ENCODE measurements around the gene TERT.

TERT gene

DNA sequence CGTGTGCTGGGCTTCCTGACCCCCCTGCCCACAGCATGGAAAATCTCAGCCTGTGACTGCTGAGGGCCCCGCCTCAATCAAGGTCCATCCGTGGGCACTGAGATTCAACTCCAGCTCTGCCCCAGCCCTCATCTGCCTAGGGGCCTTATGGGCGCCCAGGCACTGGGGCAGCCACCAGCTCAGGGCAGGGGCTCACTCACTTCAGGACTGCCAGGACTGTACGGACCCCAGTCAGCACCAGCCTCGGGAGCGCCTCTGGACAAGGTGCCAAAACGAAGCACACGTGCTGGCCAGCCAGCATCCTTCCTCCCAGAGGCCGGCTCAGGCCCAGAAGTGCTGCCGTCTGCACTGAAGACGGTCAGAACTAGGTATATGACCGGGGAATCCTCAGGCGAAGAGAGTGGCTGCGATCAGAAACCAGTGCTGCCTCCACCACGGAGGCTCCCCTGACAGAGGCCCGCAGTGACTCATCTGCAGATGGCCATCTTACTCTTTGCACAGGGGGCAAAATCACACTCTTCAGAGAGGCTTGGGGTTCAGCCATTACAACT is 30.4 kb upstream of the TERT start:
- H3K36me3 ChIP-seq (ENCODE audit: control insufficient read depth in 2 of 2, insufficient read depth in 2 of 2, low read length in 2 of 2), result peaks cover 40 to 60% of the 10 kb centered on the region in 2 donors

DNA sequence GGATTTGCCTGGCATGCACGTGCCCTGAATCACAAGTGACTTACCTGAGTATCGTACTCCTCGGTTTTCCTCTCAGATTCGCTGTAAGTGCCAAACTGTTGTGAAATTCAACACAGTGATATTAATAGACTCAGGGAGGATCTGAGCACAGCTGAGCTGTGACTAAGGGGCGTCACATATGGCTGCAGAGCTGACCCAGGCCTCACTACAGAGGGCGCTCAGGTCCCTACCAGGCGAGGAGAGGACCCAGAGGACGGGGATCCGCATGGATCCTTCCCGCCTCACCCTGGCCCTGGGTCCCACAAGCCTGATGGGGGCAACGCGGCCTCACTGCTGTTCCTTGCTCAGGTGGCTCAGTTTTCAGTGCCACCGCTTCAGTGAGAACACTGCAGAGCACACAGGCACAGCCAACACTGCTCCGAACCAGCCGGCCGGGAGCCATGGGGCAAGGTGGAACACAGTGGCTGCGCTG is 29.9 kb upstream of the TERT start:
- Histone ChIP-seq H3K36me3 (ENCODE audit: control insufficient read depth in 2 of 2, insufficient read depth in 2 of 2, low read length in 2 of 2) (peaks cover 42 to 60% of the 10 kb centered on the region in 2 donors), H3K9ac (ENCODE audit: low read depth in 1 of 2, low read length in 2 of 2) (no peak overlapping the region), H3K27ac (ENCODE audit: low read depth in 2 of 2, low read length in 2 of 2) (no peak overlapping the region)

More for the DNA sequence above, 30.4 kb upstream of the TERT start:
- H3K9me3 ChIP-seq (ENCODE audit: control insufficient read depth in 2 of 2, low read length in 2 of 2), result no peaks in the 10 kb centered on the region
- no peaks in the 10 kb centered on the region for H3K27me3 ChIP-seq (ENCODE audit: control insufficient read depth in 2 of 2, insufficient read depth in 2 of 2, low read length in 2 of 2)
- H3K9ac ChIP-seq (ENCODE audit: low read depth in 1 of 2, low read length in 2 of 2), result no peak overlapping the region
- no peak overlapping the region for H3K4me3 ChIP-seq (ENCODE audit: low read length in 2 of 2)
- no peak overlapping the region for H3K27ac ChIP-seq (ENCODE audit: low read depth in 2 of 2, low read length in 2 of 2)
- peaks cover 0 to 2% of the 10 kb centered on the region in 2 donors for H3K4me1 ChIP-seq (ENCODE audit: control insufficient read depth in 2 of 2, insufficient read depth in 2 of 2, low read length in 2 of 2)

DNA sequence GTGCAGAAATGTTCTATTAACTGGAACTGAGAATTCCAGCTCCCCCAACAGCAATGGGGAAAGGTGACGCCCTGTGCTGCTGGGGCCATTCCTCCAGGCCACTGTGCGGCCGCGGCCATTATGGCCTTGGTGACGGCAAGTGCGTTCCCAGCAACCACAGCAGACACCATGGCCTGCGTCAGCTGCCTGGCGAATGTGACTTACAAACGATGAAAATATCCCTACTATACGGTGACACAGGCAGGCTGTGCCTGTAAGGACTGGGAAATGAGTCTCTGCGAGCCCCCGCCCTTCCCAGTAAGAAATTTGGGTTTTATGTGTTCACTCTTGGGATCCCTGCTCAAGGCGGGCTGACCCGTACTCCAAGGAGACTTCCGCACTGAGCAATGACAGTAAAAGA is 29.4 kb upstream of the TERT start:
- peaks cover 46 to 64% of the 10 kb centered on the region in 2 donors for H3K36me3 ChIP-seq (ENCODE audit: control insufficient read depth in 2 of 2, insufficient read depth in 2 of 2, low read length in 2 of 2)
- H3K27ac ChIP-seq (ENCODE audit: low read depth in 2 of 2, low read length in 2 of 2), result no peak overlapping the region
- H3K9me3 ChIP-seq (ENCODE audit: control insufficient read depth in 2 of 2, low read length in 2 of 2), result no peaks in the 10 kb centered on the region

More for the DNA sequence above, 29.9 kb upstream of the TERT start:
- no peaks in the 10 kb centered on the region for H3K9me3 ChIP-seq (ENCODE audit: control insufficient read depth in 2 of 2, low read length in 2 of 2)
- no peaks in the 10 kb centered on the region for H3K27me3 ChIP-seq (ENCODE audit: control insufficient read depth in 2 of 2, insufficient read depth in 2 of 2, low read length in 2 of 2)
- no peaks in the 10 kb centered on the region for H3K4me1 ChIP-seq (ENCODE audit: control insufficient read depth in 2 of 2, insufficient read depth in 2 of 2, low read length in 2 of 2)
- no peak overlapping the region for H3K4me3 ChIP-seq (ENCODE audit: low read length in 2 of 2)

DNA sequence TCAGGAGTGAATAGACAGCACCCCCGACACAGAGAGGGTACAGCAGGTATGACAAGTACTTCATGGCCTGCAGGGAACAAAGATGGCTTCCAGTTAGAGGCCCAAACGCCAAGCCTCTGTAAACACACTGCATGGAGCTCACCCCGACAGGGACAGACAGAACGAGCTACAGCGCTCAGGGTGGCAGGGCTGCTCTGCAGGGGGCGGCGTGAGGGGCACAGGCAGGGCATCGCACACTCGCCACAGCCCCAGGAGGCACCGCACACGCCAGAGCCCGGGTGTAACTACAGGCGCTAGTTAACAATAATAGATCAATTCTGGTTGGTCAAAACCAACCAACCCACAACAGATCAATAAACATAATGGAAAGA is 28.9 kb upstream of the TERT start:
- Histone ChIP-seq H3K9me3 (ENCODE audit: control insufficient read depth in 2 of 2, low read length in 2 of 2) (no peaks in the 10 kb centered on the region), H3K4me1 (ENCODE audit: control insufficient read depth in 2 of 2, insufficient read depth in 2 of 2, low read length in 2 of 2) (no peaks in the 10 kb centered on the region), H3K36me3 (ENCODE audit: control insufficient read depth in 2 of 2, insufficient read depth in 2 of 2, low read length in 2 of 2) (peaks cover 50 to 65% of the 10 kb centered on the region in 2 donors), H3K4me3 (ENCODE audit: low read length in 2 of 2) (no peak overlapping the region), H3K9ac (ENCODE audit: low read depth in 1 of 2, low read length in 2 of 2) (no peak overlapping the region), H3K27ac (ENCODE audit: low read depth in 2 of 2, low read length in 2 of 2) (no peak overlapping the region), H3K27me3 (ENCODE audit: control insufficient read depth in 2 of 2, insufficient read depth in 2 of 2, low read length in 2 of 2) (no peaks in the 10 kb centered on the region)

More for the DNA sequence above, 29.4 kb upstream of the TERT start:
- H3K4me1 ChIP-seq (ENCODE audit: control insufficient read depth in 2 of 2, insufficient read depth in 2 of 2, low read length in 2 of 2), result no peaks in the 10 kb centered on the region
- H3K4me3 ChIP-seq (ENCODE audit: low read length in 2 of 2), result no peak overlapping the region
- no peaks in the 10 kb centered on the region for H3K27me3 ChIP-seq (ENCODE audit: control insufficient read depth in 2 of 2, insufficient read depth in 2 of 2, low read length in 2 of 2)
- no peak overlapping the region for H3K9ac ChIP-seq (ENCODE audit: low read depth in 1 of 2, low read length in 2 of 2)

DNA sequence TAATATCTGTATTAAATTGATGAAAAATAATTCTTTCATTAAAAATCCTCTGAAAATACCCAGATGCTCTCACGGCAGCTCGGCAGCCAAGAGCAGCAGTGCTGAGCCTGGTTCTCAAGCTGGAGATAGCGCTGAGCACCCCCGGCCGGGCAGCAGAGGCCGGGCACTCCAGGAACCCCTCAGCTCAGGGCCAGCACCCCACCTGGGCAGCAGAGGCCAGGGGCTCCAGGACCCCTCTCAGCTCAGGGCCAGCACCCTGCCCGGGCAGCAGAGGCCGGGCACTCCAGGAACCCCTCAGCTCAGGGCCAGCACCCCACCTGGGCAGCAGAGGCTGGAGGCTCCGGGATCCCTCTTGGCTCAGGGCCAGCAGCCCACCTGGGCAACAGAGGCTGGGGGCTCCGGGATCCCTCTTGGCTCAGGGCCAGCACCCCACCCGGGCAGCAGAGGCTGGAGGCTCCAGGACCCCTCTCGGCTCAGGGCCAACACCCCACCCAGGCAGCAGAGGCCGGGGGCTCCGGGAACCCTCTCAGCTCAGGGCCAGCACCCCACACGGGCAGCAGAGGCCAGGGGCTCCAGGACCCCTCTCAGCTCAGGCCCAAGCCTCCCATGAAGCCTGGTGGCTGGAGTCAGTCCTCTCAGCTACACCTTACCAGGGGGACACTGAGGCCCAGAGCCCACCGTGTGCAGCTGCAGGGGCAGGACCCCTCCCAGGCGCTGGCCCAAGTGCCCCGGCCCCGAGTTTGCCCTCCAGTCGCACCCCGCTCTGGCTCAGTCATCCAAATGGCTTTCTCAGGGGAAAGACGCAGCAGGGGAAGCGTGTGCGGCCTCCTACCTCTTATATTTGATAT is 28.3 kb upstream of the TERT start:
- Histone ChIP-seq H3K4me1 (ENCODE audit: control insufficient read depth in 2 of 2, insufficient read depth in 2 of 2, low read length in 2 of 2) (no peaks in the 10 kb centered on the region), H3K27ac (ENCODE audit: low read depth in 2 of 2, low read length in 2 of 2) (no peak overlapping the region), H3K9ac (ENCODE audit: low read depth in 1 of 2, low read length in 2 of 2) (no peak overlapping the region), H3K4me3 (ENCODE audit: low read length in 2 of 2) (no peak overlapping the region), H3K9me3 (ENCODE audit: control insufficient read depth in 2 of 2, low read length in 2 of 2) (no peaks in the 10 kb centered on the region), H3K36me3 (ENCODE audit: control insufficient read depth in 2 of 2, insufficient read depth in 2 of 2, low read length in 2 of 2) (peaks cover 55 to 71% of the 10 kb centered on the region in 2 donors), H3K27me3 (ENCODE audit: control insufficient read depth in 2 of 2, insufficient read depth in 2 of 2, low read length in 2 of 2) (no peaks in the 10 kb centered on the region)

DNA sequence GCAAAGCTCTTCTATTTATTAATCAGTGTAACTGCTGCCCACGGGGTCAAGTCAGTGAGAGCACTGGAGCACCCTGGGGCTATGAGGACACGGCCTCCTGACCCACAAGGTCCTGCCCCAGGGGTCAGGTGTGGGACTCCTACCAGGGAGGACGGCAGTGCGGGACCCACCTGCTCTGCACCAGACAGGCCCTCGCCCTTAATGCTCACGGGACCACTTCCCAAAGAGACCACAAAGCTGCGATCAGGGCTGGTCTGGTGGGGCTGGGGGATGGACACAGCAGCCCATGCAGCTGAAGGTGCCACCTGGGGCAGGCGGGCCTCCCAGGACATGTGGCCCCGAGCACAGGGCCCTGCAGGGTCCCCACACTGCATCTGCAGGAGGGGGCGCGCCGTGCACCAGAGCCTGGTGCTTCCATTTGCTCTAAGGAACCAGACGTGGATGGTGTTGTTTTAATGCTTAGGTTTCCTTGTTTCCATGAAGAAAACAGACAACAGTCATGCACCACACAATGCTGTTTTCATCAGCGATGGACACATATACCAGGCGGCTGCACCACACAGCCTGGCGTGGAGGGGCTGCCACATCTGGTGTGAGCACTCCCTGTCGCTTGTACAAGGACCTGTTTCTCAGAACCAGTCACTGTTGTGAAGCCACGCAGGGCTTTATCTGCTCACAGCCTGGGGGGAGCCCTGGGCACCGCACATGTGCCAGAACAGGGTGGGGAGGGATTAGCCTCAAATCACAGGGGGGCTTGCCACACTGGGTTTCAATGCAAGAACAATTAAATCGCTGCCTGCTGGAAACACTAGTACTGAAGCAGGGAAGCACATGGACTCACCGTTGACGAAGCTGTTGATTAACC is 27.4 kb upstream of the TERT start:
- H3K27ac ChIP-seq (ENCODE audit: low read depth in 2 of 2, low read length in 2 of 2), result no peak overlapping the region
- H3K27me3 ChIP-seq (ENCODE audit: control insufficient read depth in 2 of 2, insufficient read depth in 2 of 2, low read length in 2 of 2), result no peaks in the 10 kb centered on the region
- peaks cover 60 to 75% of the 10 kb centered on the region in 2 donors for H3K36me3 ChIP-seq (ENCODE audit: control insufficient read depth in 2 of 2, insufficient read depth in 2 of 2, low read length in 2 of 2)
- no peak overlapping the region for H3K4me3 ChIP-seq (ENCODE audit: low read length in 2 of 2)
- peaks cover 0 to 3% of the 10 kb centered on the region in 2 donors for H3K4me1 ChIP-seq (ENCODE audit: control insufficient read depth in 2 of 2, insufficient read depth in 2 of 2, low read length in 2 of 2)
- H3K9me3 ChIP-seq (ENCODE audit: control insufficient read depth in 2 of 2, low read length in 2 of 2), result no peaks in the 10 kb centered on the region
- H3K9ac ChIP-seq (ENCODE audit: low read depth in 1 of 2, low read length in 2 of 2), result no peak overlapping the region

DNA sequence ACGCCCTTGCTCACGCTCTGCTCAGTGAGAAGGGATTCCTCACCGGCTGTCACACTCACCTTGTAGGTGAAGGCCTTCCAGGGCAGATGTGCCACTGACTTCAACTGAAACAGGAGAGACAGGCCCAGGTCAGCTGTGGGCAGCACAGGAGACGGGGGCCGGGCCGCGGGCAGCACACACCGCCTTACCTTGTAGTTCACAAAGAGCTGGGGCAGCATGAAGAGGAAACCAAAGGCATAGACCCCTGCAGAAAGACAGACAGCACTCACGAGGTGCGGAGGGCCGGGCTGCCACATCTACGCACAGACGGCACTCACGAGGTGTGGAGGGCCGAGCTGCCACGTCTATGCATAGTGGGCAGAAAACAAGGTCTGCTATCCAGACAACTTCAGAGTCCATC is 26.7 kb upstream of the TERT start:
- Histone ChIP-seq H3K27me3 (ENCODE audit: control insufficient read depth in 2 of 2, insufficient read depth in 2 of 2, low read length in 2 of 2) (no peaks in the 10 kb centered on the region), H3K9me3 (ENCODE audit: control insufficient read depth in 2 of 2, low read length in 2 of 2) (no peaks in the 10 kb centered on the region), H3K4me3 (ENCODE audit: low read length in 2 of 2) (no peak overlapping the region), H3K36me3 (ENCODE audit: control insufficient read depth in 2 of 2, insufficient read depth in 2 of 2, low read length in 2 of 2) (peaks cover 60 to 74% of the 10 kb centered on the region in 2 donors), H3K9ac (ENCODE audit: low read depth in 1 of 2, low read length in 2 of 2) (no peak overlapping the region), H3K4me1 (ENCODE audit: control insufficient read depth in 2 of 2, insufficient read depth in 2 of 2, low read length in 2 of 2) (peaks cover 5 to 10% of the 10 kb centered on the region in 2 donors), H3K27ac (ENCODE audit: low read depth in 2 of 2, low read length in 2 of 2) (no peak overlapping the region)

DNA sequence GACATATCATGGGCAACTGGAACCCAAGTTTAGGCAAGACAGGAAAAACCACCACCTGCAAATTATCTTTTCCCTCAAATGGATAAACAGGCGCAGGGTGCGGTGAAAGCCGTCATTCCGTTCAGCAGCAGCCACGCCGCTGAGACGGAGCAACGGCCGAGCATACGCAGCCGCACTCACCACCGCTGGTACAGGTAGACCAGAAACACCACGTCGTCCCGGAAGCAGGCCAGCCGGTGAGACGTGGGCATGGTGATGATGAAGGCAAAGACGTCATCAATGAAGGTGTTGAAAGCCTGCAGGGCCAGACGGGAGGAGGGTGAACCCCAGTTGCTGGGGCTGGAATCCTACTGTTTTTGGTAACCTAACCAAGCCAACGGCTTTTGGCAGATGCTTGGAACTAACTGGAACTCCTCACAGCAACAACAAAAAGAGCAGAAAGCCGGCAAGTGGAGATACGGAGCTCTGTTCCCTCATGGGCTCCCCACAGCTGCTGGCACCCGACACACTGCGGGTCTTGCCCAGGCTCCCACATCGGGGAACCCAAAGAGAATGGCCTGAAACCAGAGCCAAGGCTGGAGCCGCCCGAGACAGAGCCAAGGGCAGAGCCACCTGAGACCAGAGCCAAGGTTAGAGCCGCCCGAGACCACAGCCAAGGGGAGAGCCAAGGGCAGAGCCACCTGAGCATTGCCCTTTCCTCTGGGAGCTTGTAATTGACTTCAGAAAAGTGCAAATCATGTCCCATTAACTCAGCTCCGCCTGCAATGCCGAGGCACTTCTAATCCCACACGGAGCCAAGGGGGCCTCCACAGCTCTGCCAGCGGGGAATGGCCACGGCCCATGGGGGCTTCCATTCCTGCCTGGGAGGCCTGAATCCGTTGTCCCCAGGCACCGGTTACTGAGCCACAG is 25.8 kb upstream of the TERT start:
- Histone ChIP-seq H3K27me3 (ENCODE audit: control insufficient read depth in 2 of 2, insufficient read depth in 2 of 2, low read length in 2 of 2) (no peaks in the 10 kb centered on the region), H3K9me3 (ENCODE audit: control insufficient read depth in 2 of 2, low read length in 2 of 2) (no peaks in the 10 kb centered on the region), H3K4me3 (ENCODE audit: low read length in 2 of 2) (no peak overlapping the region), H3K4me1 (ENCODE audit: control insufficient read depth in 2 of 2, insufficient read depth in 2 of 2, low read length in 2 of 2) (peaks cover 13 to 19% of the 10 kb centered on the region in 2 donors), H3K9ac (ENCODE audit: low read depth in 1 of 2, low read length in 2 of 2) (no peak overlapping the region), H3K36me3 (ENCODE audit: control insufficient read depth in 2 of 2, insufficient read depth in 2 of 2, low read length in 2 of 2) (peaks cover 55 to 69% of the 10 kb centered on the region in 2 donors), H3K27ac (ENCODE audit: low read depth in 2 of 2, low read length in 2 of 2) (no peak overlapping the region)

DNA sequence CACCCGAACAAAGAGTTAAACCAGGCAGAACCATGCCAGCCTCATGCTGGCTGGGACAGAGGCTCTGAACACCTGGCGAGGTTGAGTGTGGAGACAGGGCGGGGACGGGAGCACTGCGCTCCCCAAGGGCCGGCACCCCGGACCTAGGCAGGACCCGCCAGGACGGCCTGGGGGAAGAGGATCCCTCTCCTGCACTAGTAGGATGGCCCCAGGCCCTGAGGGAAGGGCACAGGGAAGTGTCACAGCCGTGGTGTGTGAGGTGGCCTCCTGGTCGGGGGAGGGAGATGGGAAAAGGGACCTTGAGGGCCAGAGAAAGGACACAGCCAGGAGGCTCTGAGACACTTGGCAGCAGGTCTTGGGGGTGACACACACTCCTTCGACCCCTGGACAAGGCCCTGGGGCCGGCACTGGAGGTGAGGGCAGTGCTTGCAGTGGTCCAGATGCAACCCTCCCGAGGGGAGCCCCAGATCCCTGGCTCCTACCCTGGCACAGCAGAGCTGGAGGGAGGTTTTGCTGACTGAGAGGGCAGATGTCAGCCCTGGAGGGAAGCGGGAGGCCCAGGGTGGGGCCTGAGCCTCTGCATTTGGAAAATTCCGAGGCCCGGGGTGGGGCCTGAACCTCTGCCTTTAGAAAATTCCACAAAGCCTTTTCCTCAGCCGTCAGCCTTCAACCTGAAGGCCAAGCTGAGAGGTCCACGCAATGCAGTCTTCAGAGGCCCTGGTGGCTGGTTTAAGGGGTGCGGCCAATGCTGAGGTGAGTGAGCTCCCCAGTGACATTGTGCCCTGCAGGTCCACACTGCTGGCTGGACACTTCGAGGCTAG is 24.8 kb upstream of the TERT start:
- Histone ChIP-seq H3K9me3 (ENCODE audit: control insufficient read depth in 2 of 2, low read length in 2 of 2) (no peaks in the 10 kb centered on the region), H3K4me3 (ENCODE audit: low read length in 2 of 2) (no peak overlapping the region), H3K27ac (ENCODE audit: low read depth in 2 of 2, low read length in 2 of 2) (no peak overlapping the region), H3K4me1 (ENCODE audit: control insufficient read depth in 2 of 2, insufficient read depth in 2 of 2, low read length in 2 of 2) (peaks cover 23 to 29% of the 10 kb centered on the region in 2 donors), H3K36me3 (ENCODE audit: control insufficient read depth in 2 of 2, insufficient read depth in 2 of 2, low read length in 2 of 2) (peaks cover 45 to 59% of the 10 kb centered on the region in 2 donors), H3K9ac (ENCODE audit: low read depth in 1 of 2, low read length in 2 of 2) (no peak overlapping the region), H3K27me3 (ENCODE audit: control insufficient read depth in 2 of 2, insufficient read depth in 2 of 2, low read length in 2 of 2) (no peaks in the 10 kb centered on the region)

Measured in mucosa of rectum (tissue), 2 donors.